Endothelial cell of umbilical vein (primary cell): ENCODE results near the gene IGFBP4.

Experiments
- EZH2 ChIP-seq: IDR thresholded peaks from 2 replicates; pipeline ENCODE4 v1.6.1; 2012; ENCODE audit warnings: borderline replicate concordance, low read depth, mild to moderate bottlenecking, moderate library complexity, low read length, inconsistent platforms; ENCODE audit not compliant: severe bottlenecking
- JUN ChIP-seq: IDR thresholded peaks from 2 replicates; pipeline ENCODE4 v1.6.1; 2011; ENCODE audit warnings: borderline replicate concordance, low read depth; ENCODE audit not compliant: insufficient read length, insufficient read depth
- POLR2A ChIP-seq: IDR thresholded peaks from 2 replicates; pipeline ENCODE4 v1.6.1; 2012; ENCODE audit warnings: low read depth, mild to moderate bottlenecking, control low read depth, low read length
- POLR2AphosphoS5 ChIP-seq: IDR thresholded peaks from 2 replicates; pipeline ENCODE4 v1.6.1; 2012; ENCODE audit warnings: low read depth, mild to moderate bottlenecking, control low read depth, low read length, moderate library complexity; ENCODE audit not compliant: insufficient read depth
- TF ChIP-seq, protein P1 (sequence below), 2 donors: IDR thresholded peaks; 1 replicate in 1 of 2; 2 replicates in 1 of 2; pipeline ENCODE4 v1.5.1; 2011; ENCODE audit warnings: low read length in 2 of 2, mild to moderate bottlenecking in 2 of 2, moderate library complexity in 2 of 2, control low read depth in 1 of 2, inconsistent platforms in 1 of 2, low read depth in 1 of 2; ENCODE audit not compliant: insufficient read depth in 1 of 2; ENCODE audit errors: extremely low read depth in 1 of 2

DNA sequence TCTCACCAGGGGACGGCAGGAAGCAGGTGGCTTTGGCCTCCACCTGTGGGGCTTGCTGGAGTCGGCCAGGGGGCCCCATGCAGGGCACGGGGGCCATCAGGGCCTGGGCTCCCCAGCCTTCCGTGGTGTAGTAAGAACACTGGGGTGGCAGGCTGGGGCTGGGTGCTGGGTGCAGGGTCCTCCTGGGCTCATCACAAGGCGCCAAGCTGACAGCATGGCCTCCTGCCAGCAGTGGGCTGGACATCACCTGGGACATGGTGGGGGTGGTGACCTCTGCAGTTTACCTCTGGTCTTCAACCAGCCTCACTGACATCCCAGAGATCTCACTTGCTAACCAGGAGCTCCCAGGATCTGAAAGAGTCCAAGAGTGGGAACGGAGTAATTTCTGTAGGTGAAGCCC lies 52.9 kb downstream of the IGFBP4 start:
- TF ChIP-seq POLR2A (no peak), POLR2AphosphoS5 (no peak), JUN (no peak), EZH2 (no peak)
- TF ChIP-seq, protein P1, sequence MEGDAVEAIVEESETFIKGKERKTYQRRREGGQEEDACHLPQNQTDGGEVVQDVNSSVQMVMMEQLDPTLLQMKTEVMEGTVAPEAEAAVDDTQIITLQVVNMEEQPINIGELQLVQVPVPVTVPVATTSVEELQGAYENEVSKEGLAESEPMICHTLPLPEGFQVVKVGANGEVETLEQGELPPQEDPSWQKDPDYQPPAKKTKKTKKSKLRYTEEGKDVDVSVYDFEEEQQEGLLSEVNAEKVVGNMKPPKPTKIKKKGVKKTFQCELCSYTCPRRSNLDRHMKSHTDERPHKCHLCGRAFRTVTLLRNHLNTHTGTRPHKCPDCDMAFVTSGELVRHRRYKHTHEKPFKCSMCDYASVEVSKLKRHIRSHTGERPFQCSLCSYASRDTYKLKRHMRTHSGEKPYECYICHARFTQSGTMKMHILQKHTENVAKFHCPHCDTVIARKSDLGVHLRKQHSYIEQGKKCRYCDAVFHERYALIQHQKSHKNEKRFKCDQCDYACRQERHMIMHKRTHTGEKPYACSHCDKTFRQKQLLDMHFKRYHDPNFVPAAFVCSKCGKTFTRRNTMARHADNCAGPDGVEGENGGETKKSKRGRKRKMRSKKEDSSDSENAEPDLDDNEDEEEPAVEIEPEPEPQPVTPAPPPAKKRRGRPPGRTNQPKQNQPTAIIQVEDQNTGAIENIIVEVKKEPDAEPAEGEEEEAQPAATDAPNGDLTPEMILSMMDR (IDR thresholded peaks at IDR 0.05; ENCODE audit: extremely low read depth in 1 of 2, insufficient read depth in 1 of 2, low read depth in 1 of 2, low read length in 2 of 2), result no peak
